GM12873 (cell line): Measurements from ENCODE around the gene BRMS1.

Source experiments
- TF ChIP-seq, protein P1 (sequence below): IDR thresholded peaks from 2 replicates; pipeline ENCODE4 v1.5.1; 2012; ENCODE audit warnings: low read depth, mild to moderate bottlenecking, moderate library complexity, low read length, control low read depth; ENCODE audit not compliant: insufficient read depth; ENCODE audit errors: missing control alignments

The BRMS1 gene

DNA sequence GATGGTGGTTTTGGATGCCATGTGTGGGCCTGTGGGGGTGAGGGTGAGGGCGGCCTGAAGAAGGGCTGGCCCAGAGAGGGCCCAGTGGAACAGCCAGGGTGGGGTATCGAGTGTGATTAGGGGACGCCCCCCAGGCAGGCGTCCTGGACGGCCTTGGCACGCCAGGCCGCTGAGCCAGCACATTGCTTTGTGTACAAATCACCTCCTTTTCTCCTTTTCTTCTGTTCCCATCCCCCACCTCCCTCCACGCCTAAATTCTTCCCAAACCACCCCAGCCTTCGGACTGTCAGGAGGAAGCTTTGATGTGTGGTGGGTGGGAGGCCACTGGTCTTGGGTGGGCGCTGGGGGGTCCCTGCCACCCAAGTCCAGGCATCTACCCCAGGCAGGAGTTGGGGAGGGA is 20.2 kb downstream of the BRMS1 start:
- TF ChIP-seq, protein P1, sequence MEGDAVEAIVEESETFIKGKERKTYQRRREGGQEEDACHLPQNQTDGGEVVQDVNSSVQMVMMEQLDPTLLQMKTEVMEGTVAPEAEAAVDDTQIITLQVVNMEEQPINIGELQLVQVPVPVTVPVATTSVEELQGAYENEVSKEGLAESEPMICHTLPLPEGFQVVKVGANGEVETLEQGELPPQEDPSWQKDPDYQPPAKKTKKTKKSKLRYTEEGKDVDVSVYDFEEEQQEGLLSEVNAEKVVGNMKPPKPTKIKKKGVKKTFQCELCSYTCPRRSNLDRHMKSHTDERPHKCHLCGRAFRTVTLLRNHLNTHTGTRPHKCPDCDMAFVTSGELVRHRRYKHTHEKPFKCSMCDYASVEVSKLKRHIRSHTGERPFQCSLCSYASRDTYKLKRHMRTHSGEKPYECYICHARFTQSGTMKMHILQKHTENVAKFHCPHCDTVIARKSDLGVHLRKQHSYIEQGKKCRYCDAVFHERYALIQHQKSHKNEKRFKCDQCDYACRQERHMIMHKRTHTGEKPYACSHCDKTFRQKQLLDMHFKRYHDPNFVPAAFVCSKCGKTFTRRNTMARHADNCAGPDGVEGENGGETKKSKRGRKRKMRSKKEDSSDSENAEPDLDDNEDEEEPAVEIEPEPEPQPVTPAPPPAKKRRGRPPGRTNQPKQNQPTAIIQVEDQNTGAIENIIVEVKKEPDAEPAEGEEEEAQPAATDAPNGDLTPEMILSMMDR: no peak

DNA sequence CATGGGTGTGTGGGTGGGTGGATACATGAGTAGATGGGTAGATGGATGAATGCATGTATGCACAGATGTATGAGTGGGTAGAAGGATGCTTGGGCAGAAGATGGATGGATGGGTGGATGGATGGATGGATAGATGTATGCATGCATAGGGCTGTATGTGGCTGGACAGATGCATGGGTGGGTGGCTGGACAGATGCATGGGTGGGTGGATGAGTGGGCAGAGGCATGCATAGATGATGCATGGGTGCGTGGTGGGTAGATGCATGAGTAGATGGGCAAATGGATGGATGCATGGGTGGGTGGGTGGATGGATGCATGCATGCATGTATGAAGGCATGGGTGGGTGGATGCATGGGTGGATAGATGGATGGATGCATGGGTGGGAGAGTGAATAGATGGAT is 21.2 kb downstream of the BRMS1 start:
- TF ChIP-seq, protein P1: no peak

DNA sequence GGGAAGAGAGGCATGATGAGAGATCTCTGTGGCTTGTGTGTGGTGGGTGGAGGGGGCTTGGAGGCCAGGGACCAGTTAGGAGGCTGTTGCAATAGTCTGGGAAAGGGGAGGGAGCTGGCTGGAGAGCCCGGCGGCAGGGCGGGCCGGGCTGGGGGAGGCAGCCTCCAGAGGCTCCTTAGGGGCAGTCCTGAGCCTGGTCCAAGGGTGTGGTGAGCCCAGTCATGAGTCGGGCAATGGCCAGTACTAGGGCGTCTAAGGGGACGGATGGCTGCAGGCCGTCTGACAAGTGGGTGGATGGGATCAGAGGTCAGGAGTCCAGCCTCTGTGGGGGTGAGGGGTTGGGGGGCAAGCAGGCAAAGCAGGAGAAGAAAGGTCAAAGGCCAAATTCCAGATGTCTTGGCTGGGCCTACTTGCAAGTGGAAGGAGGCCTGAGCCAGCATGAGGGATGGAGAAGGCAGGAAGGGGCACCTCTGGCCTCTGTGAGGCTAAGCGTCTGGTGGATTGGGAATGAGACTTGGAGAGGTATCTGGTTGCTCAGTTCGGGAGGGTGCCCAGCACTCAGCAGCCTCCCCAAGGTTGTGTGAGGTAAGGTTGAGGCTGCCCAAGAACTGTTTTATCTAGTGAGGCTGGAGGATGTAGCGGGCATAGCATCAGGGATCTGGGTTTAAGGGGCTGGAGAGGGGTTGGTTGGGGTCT is 22.0 kb downstream of the BRMS1 start:
- TF ChIP-seq, protein P1: no peak

DNA sequence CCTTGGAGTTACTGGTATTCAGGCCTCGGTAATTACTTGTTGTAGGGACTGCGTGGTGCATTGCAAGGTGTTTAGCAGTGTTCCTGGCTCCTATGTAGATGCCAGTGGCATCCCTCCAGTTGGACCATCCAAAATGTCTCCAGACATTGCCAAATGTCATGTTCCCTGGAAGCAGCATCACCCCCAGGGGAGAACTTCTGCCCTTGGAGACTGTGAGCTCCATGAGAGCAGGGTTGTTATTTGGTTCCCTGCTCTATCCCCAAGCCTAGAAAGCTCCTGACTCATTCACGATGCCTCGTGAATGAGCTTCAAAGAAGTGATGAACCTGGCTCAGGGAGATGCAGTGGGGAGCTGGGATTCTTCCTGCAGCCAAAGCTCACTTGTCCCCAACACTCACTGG is 23.3 kb downstream of the BRMS1 start:
- TF ChIP-seq, protein P1: no peak

DNA sequence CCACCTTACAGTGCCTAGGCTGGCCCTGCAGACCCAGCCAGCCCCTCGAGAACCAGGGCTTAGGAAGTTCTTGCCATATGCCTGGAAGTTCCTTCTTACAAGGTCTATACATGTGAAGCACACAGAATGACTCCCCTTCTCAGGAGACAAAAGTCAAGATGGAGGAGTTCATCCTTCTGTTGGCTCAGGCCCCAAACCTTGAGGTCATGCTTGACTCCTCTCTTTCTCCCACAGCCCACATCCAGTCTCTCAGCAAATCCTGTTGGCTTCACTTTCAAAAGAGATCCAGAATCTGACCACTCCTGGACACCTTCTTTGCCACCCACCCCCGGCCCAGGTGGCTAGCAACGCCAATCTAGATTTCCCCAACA is 26.3 kb downstream of the BRMS1 start:
- TF ChIP-seq, protein P1: no peak

DNA sequence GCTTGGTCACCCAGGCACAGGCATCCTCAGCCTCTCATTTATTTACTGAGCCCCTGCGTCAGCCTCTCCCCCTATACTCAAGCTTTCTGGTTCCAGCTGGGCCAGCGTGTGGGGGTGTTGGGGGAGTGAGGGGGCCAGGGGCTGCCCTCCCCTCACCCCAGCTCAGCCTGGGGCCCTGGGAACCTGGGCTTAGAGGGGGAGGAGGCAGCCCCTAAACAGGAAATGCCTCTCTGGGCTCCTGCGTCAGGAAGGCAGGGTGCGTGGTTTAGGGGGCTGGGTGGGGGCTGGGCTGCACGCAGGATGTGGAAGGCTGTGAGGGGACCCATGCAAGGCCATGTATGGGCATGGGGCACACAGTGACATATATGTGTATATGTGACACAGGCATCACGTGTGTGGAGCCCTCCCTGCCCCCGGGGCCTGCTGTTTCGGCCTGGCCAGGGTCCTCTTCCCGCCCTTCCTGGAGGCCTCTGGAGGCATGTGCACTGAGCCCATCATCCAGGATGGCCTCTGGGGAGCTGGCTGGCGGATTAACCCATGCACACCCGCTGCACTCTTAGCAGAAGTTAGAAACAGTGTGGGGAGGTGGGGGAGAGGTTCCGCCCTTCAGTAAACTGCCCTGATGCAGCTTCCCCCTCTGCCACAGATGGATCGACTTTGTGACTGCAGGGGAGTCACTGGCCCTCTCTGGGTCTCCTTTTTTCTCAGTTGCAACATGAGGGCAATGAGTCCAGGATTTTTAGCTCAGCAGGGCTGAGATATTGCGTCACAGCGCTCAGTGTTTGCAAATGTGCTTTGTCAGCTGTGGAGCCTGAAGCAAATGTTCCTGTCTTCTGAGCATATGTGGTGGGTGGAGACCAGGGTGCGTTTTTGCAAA is 26.9 kb downstream of the BRMS1 start:
- TF ChIP-seq, protein P1: no peak

DNA sequence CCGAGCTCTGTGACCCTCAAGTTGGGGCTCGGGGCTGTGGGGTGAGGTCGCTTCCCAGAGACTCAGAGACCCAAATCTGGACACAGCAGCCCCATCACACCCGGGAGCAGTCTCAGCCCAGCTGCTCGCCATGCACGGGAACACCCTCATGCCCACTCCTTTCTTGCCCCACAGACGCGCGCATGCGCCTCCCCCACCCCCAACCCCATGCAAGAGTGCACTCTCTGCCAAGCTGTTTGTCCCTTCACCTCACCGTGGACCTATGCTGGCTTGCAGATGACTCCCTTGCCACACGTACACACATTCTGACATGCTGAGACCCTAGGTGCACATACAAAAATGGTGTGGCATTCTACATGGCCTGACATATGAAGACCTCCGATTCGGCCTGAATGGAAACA is 27.6 kb downstream of the BRMS1 start:
- TF ChIP-seq, protein P1: no peak
